ENCODE results near the gene TM4SF1.

The TM4SF1 gene

DNA sequence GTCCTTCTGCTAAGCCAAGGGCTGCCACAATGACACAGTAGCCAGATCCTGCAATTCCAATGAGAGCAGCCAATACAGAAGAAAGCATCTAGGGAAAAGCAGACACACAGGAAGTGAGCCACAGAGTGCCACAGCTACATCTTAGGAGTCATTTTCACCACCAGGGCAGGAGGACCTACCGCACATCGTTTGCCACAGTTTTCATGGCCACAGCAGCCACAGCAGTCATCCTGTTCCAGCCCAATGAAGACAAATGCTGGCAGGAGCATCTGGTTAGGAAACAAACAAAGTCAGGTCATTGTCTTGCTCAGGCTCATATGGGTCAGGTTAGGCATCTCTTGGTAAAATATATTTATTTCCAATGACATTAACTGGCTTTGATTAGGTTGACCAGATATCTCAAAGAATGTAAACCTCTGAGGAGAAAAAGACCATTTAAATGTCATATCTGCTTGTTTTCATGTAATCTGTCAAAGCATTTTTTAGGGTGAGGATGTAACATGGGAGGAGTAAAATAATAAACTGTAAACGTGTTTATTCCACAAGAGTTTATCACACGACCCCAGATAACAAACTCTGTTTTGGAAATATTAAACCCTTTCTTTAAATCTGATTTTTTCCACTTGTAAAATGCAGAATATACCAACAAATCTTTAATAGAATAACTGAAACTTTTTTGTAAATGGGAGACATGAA lies 1.8 kb downstream of the TM4SF1 start:
- DNase-seq (ENCODE audit: extremely low read depth in 1 of 2, low read depth in 1 of 2): no peak

DNA sequence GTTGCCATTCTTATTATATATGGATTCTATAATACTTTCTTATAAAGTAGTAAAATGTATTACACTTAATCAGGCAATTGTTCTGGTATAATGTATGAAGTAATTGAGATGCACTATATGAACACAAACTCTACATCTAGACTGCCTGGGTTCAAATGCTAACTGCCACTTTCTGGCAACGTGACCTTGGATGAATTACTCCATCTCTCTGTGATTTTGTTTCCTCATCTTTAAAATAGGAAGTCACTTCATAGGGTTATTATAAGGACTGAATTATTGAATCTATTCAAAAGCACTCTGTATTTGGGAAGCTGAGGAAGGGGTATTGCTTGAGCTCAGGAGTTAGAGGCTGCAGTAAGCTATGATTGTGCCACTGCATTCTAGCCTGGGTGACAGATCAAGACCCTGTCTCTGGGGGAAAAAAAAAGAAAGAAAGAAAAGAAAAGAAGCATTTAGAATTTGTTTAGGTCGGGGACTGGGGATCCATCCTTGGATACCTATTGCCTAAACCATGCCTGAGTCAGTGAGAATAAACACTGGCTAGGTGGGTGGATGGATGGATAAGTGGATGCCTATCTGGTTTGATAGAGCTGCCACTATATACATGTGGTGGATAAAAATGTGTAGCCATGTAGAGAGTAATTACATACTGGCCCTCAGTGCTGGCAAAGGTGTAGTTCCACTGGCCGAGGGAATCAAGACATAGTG lies 2.5 kb downstream of the TM4SF1 start:
- DNase-seq (ENCODE audit: extremely low read depth in 1 of 2, low read depth in 1 of 2): no peak

- no peak for DNase-seq (ENCODE audit: extremely low read depth in 1 of 2, low read depth in 1 of 2)
Measured at GRCh38 chr3:149374391-149374790, 3.1 kb downstream of the TM4SF1 start.

- no peak for DNase-seq (ENCODE audit: extremely low read depth in 1 of 2, low read depth in 1 of 2)
Measured at GRCh38 chr3:149373235-149374125, 4.0 kb downstream of the TM4SF1 start.

DNA sequence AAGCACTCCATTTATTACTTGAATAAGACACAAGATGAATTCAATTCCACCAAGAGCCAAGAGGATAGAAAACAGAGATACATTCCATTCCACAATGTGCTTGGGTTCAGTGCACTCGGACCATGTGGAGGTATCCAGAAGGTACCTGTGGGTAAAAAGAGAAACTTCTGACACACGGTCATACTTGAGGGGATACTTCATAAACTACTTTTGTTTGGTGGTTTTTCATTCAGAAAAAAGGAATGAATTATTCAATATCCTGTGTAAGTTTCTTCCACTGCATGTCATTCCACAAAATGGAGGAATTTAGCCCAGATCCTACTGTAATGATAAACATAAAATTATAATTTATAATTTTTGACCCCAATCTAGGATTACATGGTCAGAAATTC lies 5.7 kb downstream of the TM4SF1 start:
- no peak for DNase-seq (ENCODE audit: extremely low read depth in 1 of 2, low read depth in 1 of 2)

DNA sequence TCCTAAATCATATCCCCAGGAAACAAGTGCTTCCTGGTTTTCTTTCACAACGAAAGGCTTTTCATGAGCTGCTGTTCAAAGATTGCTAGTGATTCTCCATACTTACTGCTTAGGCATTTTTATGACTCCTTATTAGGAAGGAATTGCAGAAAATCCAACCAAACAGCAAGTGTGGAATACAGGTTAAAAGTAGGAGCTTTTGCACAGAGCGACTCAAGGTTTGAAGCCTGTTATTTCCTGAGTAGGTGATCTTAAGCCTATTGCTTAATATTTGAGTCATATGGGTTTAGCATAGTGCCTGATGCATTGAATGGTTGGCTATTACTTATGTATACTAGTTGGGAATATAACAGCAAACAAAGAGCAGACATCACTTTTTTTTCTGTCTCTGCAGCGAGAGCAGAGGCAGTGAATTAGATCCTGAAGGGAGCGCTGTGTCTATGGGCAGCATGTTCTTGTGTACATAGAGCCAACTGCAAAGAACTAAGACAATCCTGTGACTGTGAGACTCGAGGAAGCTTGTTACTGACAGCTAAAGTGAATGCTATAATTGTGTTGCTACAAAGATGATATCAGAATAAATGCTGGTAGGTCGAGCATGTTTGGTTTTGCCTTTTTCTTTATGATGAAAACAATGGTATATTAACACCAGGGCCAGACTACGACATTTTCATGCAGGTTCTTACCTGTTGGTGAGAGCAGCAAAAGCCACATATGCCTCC lies 6.3 kb downstream of the TM4SF1 start:
- DNase-seq (ENCODE audit: extremely low read depth in 1 of 2, low read depth in 1 of 2): no peak

GRCh38 chr3:149369991-149370866 lies 7.2 kb downstream of the TM4SF1 start:
- no peak for DNase-seq (ENCODE audit: extremely low read depth in 1 of 2, low read depth in 1 of 2)

DNA sequence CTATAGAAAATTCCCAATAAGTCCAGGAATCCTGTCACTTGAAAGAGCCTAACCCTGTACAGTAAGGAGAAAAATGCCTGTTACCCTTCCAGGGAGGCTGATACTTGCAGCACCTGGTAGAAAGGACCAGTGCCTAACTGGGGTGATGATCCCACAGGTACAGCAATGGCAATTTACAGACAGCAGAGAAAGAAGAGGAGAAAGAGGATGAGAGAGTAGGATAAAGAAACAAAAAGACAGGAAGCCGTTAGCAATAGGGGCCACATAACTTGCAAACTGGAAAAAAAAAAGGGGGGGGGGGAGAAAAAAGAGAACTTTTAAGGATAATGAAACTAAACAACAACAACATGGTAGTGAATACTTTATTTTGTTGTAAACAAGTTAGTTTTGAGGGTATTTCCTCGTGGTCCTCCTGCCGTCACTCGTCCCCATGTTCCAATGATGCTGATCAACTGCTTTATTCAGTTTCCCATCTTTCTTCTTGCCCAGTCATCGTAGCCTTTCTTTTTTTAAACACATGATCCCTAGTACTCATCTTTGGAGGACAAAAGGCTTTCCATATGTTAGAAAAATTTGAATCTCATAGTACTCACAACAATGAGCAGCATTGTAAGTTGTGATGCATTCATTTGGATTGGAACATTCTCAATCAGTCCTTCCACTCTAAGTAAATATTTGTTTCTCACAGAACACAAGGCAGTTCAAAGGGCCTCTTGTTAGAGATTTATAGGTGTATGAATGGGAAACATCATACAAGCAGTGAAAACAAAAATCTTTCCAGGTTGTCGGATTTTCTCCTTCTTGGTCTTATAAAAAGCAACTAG lies 8.6 kb downstream of the TM4SF1 start:
- DNase-seq (ENCODE audit: extremely low read depth in 1 of 2, low read depth in 1 of 2): no peak

DNA sequence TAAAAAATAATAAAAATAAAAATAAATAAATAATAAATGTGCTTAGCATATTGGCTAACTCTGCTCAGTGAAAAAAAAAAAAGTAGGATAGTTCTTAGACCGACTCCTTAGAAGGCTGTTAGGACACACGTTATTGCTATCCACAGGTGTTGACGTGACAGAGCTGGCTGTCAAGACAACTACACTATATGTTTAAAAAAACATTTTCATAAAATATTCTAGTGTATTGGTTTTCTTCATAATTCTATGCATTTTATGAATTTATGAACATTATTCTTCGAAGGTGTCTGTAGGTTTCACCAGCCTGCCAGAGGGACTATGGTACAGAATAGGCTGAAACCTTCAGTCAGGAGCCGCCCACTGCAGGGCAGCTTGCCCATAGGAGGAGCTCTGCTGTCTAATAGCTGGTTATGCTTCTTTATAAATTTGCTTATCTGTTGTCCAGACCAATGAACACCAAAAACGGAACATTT lies 9.2 kb downstream of the TM4SF1 start:
- no peak for DNase-seq (ENCODE audit: extremely low read depth in 1 of 2, low read depth in 1 of 2)

DNA sequence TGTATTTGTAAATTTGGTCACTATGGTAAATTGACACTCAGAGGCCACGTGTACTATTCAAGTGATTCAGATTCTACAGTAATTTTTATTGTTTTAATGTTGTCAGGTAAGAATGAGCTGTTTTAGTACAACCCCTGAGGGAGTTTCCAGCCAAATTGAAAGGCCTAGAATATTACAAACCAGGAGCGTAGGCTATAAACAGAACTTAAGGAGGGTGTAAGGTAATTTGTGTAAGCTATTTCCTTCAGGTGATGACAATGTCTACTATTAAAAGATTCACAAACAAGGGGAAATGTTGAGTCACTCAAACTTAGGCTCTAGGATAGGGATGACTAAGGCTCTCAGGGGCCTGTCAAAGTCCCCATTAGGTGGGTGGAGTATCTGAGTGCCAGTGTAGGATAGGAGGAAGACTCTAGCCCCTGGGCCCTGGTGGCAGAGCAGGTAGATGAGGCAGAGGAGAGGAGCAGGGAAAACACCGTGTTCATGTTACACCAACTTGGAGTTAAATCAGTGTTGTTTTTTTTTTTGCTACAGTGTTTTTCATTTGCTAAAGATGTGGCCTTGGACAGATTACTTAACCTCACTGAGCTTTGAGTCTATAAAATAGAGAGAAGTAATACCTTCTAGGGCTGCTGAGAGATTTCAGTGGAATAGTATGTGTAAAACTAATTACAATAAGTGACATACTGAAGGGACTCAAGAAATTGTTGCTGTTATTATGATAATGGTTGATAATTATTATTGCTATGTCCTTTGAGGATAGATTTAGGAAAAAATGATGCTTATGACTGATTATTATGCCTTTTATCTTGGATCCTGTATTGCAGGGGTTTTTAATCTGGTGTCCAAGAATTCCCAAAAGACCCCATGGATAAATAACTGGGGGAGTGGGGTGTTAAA lies 10.3 kb downstream of the TM4SF1 start:
- DNase-seq (ENCODE audit: extremely low read depth in 1 of 2, low read depth in 1 of 2): no peak

- no peak for DNase-seq (ENCODE audit: extremely low read depth in 1 of 2, low read depth in 1 of 2)
Measured at GRCh38 chr3:149366031-149366430, 11.4 kb downstream of the TM4SF1 start.

- no peak for DNase-seq (ENCODE audit: extremely low read depth in 1 of 2, low read depth in 1 of 2)
Measured at GRCh38 chr3:149364624-149365023, 12.8 kb downstream of the TM4SF1 start.

DNA sequence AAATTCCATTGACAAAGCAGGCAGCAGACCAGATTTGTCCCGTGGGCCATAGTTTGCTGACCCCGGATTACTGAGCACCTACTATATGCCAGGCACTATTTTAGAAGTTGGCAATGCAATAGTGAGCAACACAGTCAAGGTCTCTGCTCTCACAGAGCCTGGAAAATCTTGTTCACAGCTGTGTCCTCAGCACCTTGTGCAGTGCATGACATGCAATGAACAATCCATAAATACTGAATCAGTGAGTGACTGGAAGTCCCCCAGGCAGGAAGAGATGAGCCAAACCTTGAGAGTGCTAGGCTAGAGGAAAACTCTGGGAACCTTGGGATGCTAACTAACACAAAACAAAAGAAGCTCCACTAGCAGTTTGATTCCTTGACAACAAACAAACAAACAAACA lies 14.4 kb downstream of the TM4SF1 start:
- DNase-seq (ENCODE audit: extremely low read depth in 1 of 2, low read depth in 1 of 2): no peak

DNA sequence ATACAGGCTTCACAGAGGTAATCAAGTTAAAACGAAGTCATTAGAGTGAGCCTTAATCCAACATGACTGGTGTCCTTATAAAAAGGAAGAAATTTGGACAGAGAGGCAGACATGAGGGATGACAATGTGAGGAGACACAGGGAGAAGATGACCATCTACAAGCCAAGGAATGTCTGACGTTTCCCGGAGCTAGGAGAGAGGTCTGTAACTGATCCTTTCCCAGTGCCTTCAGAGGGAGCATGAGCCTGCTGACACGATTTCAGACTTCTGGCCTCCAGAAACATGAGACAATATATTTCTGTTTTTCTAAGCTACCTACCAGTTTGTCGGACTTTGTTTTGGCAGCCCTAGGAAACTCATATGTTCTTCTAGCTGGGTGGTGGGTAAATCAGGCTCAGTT lies 15.1 kb downstream of the TM4SF1 start:
- DNase-seq (ENCODE audit: extremely low read depth in 1 of 2, low read depth in 1 of 2): no peak

DNA sequence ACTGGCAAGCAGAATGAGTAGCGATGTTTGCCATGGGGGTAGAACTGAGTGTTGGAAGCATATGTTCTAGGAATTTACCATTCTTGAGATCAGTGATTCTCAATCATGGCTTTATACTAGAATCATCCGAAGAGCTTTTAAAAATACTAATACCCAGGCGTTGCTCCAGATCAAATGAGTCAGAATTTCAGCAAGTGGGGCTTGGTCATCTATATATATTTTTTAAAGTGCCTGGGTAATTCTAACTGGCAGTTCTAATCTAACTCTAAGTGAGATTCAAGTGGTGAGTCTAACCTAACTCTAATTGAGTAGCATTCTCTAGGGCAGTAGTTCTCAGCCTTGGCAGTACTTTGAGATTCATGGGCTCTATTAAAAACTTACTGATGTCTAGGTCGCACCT lies 20.8 kb downstream of the TM4SF1 start:
- no peak for DNase-seq (ENCODE audit: extremely low read depth in 1 of 2, low read depth in 1 of 2)

DNA sequence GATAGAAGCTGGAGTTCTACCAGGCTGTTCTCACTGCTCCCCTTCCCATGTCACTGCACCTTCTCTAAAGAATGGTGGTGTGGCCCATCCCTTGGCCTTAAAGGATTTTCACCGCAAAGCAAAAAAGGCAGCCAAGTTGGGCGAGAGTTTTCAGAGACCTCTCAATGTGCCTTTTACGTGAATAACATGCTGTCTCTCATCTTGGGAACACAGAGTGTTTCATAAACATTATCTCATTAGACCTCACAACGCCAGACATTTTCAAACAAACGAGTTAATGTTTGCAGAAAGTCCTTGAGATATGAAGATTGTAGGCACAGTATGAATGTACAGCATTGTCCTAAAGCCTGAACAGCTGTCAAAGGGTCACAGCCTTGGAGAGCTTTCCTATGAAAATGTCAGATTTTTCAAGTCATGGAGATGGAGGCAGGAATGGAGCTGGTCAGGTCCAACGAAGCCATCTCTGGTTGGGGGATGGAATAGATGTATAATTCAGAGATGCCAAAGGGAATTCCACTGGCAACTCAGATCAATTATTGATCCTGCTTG lies 21.3 kb downstream of the TM4SF1 start:
- no peak for DNase-seq (ENCODE audit: extremely low read depth in 1 of 2, low read depth in 1 of 2)

DNA sequence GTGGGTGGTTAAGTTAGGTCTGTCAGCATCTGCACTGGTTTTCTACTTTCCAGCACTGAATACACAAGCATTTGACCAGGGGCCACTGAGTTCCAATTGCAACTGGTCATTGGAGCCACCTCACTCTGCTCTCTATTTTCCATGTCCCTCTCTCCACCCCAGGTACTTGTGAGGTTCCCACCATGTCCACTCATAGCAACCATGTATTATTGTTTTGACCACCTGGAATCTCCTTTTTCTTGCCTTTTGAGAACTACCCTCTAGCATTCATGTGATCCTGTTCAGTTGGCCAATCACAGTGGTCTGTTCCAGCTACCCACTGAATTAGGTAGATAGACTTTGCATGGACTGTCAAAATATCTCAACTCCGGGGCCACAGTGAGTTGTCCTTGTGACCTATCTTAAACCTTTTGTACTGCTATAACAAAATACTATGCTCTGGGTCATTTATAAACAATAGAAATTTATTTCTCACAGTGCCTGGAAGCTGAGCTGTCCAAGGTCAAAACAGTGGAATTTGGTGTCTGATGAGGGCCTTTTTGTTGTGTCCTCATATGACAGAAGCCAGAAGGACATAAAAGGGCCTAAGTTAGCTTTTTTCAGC lies 23.8 kb downstream of the TM4SF1 start:
- DNase-seq (ENCODE audit: extremely low read depth in 1 of 2, low read depth in 1 of 2): no peak
